DOHH2 (cell line): Measurements from ENCODE around the gene DISP2.

Experiments
- H3F3A ChIP-seq: fragments of 200-600 bp; sonication (generic), shearing (Covaris generic); 2 replicates; pipeline ENCODE4 v1.6.0; 2016; ENCODE audit warnings: antibody characterized with exemption, mild to moderate bottlenecking; ENCODE audit not compliant: control insufficient read depth, insufficient read depth
- H3K27ac ChIP-seq: fragments of 200-600 bp; sonication (generic); 2 replicates; pipeline ENCODE4 v1.5.1; 2014; ENCODE audit warnings: low read depth, mild to moderate bottlenecking, low read length, moderate library complexity
- H3K27me3 ChIP-seq: fragments of 200-600 bp; sonication (generic); 2 replicates; pipeline ENCODE4 v1.6.1; 2014; ENCODE audit warnings: mild to moderate bottlenecking, low read length, mixed read lengths; ENCODE audit not compliant: control insufficient read depth
- H3K36me3 ChIP-seq: fragments of 200-600 bp; sonication (generic); 2 replicates; pipeline ENCODE4 v1.6.1; 2014; ENCODE audit warnings: mild to moderate bottlenecking, low read length, moderate library complexity, mixed read lengths; ENCODE audit not compliant: control insufficient read depth
- H3K4me1 ChIP-seq: fragments of 200-600 bp; sonication (generic); 2 replicates; pipeline ENCODE4 v1.6.1; 2014; ENCODE audit warnings: mild to moderate bottlenecking, low read length, mixed read lengths; ENCODE audit not compliant: control insufficient read depth
- H3K4me2 ChIP-seq: fragments of 200-600 bp; sonication (generic); 2 replicates; pipeline ENCODE4 v1.6.0; 2014; ENCODE audit warnings: mild to moderate bottlenecking, low read length, moderate library complexity
- H3K4me3 ChIP-seq: fragments of 200-600 bp; sonication (generic); 2 replicates; pipeline ENCODE4 v1.5.1; 2014; ENCODE audit warnings: mild to moderate bottlenecking, low read length, mixed read lengths
- H3K79me2 ChIP-seq: fragments of 200-600 bp; sonication (generic); 2 replicates; pipeline ENCODE4 v1.6.1; 2014; ENCODE audit warnings: mild to moderate bottlenecking, low read length, mixed read lengths; ENCODE audit not compliant: control insufficient read depth
- H3K9me2 ChIP-seq: fragments of 200-600 bp; sonication (generic); replicated peaks from 2 replicates; pipeline ENCODE4 v1.6.1; 2014; ENCODE audit warnings: mild to moderate bottlenecking, low read length, mixed read lengths; ENCODE audit not compliant: control insufficient read depth
- H3K9me3 ChIP-seq: fragments of 200-600 bp; sonication (generic); 2 replicates; pipeline ENCODE4 v1.6.1; 2014; ENCODE audit warnings: antibody characterized with exemption, low read length, mixed read lengths; ENCODE audit not compliant: control insufficient read depth, insufficient read depth
- H4K20me1 ChIP-seq: fragments of 200-600 bp; sonication (generic); 2 replicates; pipeline ENCODE4 v1.6.0; 2014; ENCODE audit warnings: low read depth, mild to moderate bottlenecking, antibody characterized with exemption, low read length, moderate library complexity; ENCODE audit not compliant: control insufficient read depth, insufficient read depth
- EZH2phosphoT487 ChIP-seq: fragments of 200-600 bp; sonication (generic); IDR thresholded peaks from 2 replicates; pipeline ENCODE4 v1.6.1; 2017; ENCODE audit warnings: borderline replicate concordance, mild to moderate bottlenecking, antibody characterized with exemption, low read length, moderate library complexity, mixed read lengths
- TF ChIP-seq, protein P1 (sequence below): fragments of 200-600 bp; sonication (generic); IDR thresholded peaks from one replicate; pipeline ENCODE4 v1.5.1; 2014; ENCODE audit warnings: antibody characterized with exemption, mild to moderate bottlenecking, low read depth, low read length; ENCODE audit not compliant: poor library complexity, severe bottlenecking

DISP2 gene

GRCh38 chr15:40344217-40344616, 13.8 kb upstream of the DISP2 start:
- Histone ChIP-seq H3K9me3 (no peaks in the 10 kb centered on the region), H3F3A (no peaks in the 10 kb centered on the region), H4K20me1 (no peaks in the 10 kb centered on the region), H3K9me2 (no peaks in the 10 kb centered on the region), H3K27me3 (no peaks in the 10 kb centered on the region), H3K27ac (no peak overlapping the region), H3K36me3 (no peaks in the 10 kb centered on the region), H3K4me1 (peaks cover 2% of the 10 kb centered on the region; the same call in 1 of the 2 replicates), H3K4me3 (no peak overlapping the region), H3K4me2 (no peak overlapping the region), H3K79me2 (no peaks in the 10 kb centered on the region)
- no peak for TF ChIP-seq EZH2phosphoT487
- TF ChIP-seq, protein P1, sequence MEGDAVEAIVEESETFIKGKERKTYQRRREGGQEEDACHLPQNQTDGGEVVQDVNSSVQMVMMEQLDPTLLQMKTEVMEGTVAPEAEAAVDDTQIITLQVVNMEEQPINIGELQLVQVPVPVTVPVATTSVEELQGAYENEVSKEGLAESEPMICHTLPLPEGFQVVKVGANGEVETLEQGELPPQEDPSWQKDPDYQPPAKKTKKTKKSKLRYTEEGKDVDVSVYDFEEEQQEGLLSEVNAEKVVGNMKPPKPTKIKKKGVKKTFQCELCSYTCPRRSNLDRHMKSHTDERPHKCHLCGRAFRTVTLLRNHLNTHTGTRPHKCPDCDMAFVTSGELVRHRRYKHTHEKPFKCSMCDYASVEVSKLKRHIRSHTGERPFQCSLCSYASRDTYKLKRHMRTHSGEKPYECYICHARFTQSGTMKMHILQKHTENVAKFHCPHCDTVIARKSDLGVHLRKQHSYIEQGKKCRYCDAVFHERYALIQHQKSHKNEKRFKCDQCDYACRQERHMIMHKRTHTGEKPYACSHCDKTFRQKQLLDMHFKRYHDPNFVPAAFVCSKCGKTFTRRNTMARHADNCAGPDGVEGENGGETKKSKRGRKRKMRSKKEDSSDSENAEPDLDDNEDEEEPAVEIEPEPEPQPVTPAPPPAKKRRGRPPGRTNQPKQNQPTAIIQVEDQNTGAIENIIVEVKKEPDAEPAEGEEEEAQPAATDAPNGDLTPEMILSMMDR, result no peak

GRCh38 chr15:40344631-40345120, 13.3 kb upstream of the DISP2 start:
- H3K4me3 ChIP-seq, result no peak overlapping the region
- H3K27ac ChIP-seq, result no peak overlapping the region
- no peak overlapping the region for H3K4me2 ChIP-seq

DNA sequence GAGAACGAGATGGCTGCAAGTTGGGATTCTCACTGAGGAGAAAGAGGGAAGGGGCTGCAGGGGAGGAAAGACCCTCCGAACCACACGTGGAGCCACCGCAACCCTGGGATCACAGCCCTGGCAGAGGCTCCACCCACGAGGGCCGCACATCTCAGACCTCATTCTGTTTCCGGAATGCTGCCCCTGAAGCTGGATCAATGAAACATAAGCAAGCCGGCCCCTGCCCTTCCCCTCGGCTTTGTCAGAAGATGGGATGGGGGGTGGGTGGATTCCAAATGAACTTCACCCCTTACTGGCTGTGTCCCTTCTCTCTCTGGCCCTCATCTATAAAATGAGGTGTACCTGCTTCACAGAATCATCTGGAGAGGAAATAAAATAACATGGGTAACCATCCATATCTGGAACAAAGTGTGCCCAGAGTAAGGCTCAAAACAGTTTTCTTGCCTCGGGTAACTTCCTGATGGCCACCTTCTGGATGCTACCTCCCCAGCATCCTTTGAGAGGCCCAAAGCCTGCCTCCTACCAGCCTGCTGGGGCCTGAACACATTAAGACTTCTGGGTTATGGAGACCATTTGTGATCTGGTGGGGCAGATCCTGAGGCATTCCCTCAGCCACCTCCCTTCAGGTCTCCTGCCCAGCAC, 12.7 kb upstream of the DISP2 start:
- Histone ChIP-seq H4K20me1 (no peaks in the 10 kb centered on the region), H3K36me3 (no peaks in the 10 kb centered on the region), H3K27ac (no peak overlapping the region), H3K4me3 (no peak overlapping the region), H3K9me3 (no peaks in the 10 kb centered on the region), H3K4me2 (no peak overlapping the region), H3K4me1 (peaks cover 2% of the 10 kb centered on the region; the same call in 1 of the 2 replicates), H3K27me3 (no peaks in the 10 kb centered on the region), H3K9me2 (no peaks in the 10 kb centered on the region), H3K79me2 (no peaks in the 10 kb centered on the region), H3F3A (no peaks in the 10 kb centered on the region)
- no peak for TF ChIP-seq EZH2phosphoT487
- TF ChIP-seq, protein P1, result no peak

More at GRCh38 chr15:40344631-40345120, 13.3 kb upstream of the DISP2 start:
- Histone ChIP-seq H3F3A (no peaks in the 10 kb centered on the region), H3K9me2 (no peaks in the 10 kb centered on the region), H4K20me1 (no peaks in the 10 kb centered on the region), H3K9me3 (no peaks in the 10 kb centered on the region), H3K79me2 (no peaks in the 10 kb centered on the region), H3K4me1 (peaks cover 2% of the 10 kb centered on the region; the same call in 1 of the 2 replicates), H3K36me3 (no peaks in the 10 kb centered on the region), H3K27me3 (no peaks in the 10 kb centered on the region)
- TF ChIP-seq, protein P1, result peak; percentile 86
- TF ChIP-seq EZH2phosphoT487, result no peak
